Caki2 (cell line): ENCODE measurements around the gene TNRC6A. TPM values are rescaled to one million over a fixed set of nuclear protein-coding genes. Genes with fewer than 3 reads are reported as not detected.
"Not testable (repeated sequence)": the region's sequence is repeated elsewhere in the genome, so short reads cannot be mapped to it uniquely, and the experiment has no call there.

Experiments
- DNase-seq: peaks from one replicate; pipeline ENCODE4 v3.0.0-alpha.2; 2015; ENCODE audit warnings: low read depth
- in situ Hi-C: cut with HindIII; loops from 2 replicates; pipeline ENCODE4 v1.10.0; 2016; ENCODE audit warnings: low sequenced_read_pairs, low pct_unique_long_range_greater_than_20kb, mixed read lengths
- total RNA-seq: library from RNA; depleted of rRNA; stranded (reverse); fragments of >200 nt; shearing (Covaris generic); gene quantifications from 2 replicates; pipeline ENCODE4 v1.2.3, GENCODE V29; 2014; ENCODE audit warnings: low replicate concordance

TNRC6A gene
- total RNA-seq, 1 experiment from 2014 or later: 6.2 TPM

DNA sequence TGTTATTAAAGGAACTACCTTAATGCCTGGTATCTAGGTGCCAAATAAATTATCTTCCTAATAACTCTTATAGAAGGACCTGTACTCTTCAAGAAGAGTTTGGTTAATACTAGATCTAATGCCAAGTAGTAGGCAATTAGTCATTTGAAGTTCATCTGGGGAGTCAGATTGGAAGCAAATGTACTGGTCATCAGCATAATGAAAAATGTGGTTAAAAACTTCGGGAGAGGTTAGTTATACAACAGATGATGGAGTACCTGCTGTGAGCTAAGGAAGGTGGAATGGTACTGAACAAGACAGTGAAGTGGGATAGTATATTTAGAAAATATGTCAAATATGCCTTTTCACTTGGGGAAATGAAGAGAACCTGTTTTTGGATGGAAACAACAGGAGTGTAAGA is 49.2 kb downstream of the TNRC6A start:
- in situ Hi-C loops: no loop called here
- DNase-seq: no peak

DNA sequence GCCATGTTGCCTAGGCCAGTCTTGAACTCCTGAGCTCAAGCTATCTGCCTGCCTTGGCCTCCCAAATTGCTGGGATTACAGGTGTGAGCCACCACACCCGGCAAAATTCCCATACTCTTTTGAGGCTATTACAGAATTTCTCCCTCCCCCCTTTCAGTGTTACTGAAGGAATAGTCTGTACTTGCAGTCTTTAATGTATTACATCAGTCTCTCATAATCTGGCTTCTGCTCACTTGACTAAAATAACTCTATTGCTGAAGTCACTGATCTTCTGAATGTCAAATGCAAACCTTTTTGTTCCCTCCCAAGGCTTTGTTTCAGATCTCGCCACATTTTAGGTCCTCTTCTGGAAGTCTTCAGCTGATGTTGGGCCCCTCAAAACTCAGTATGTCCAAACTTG is 51.8 kb downstream of the TNRC6A start:
- DNase-seq: no peak
- in situ Hi-C loops: no loop called here

DNA sequence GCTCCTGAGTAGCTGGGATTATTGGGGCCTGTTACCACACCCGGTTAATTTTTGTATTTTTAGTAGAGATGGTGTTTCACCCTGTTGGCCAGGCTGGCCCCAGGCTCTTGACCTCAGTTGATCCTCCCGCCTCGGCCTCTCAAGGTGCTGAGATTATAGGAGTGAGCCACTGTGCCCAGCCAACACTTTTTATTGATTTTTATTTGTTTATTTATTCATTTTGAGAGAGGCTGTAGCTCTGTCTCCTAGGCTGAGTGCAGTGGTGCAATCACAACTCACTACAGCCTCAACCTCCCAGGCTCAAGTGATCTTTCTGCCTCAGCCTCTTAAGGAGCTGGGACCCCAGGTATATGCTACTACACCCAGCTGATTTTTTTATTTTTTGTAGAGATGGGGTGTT is 54.7 kb downstream of the TNRC6A start:
- in situ Hi-C loops: no loop called here
- DNase-seq: no peak

DNA sequence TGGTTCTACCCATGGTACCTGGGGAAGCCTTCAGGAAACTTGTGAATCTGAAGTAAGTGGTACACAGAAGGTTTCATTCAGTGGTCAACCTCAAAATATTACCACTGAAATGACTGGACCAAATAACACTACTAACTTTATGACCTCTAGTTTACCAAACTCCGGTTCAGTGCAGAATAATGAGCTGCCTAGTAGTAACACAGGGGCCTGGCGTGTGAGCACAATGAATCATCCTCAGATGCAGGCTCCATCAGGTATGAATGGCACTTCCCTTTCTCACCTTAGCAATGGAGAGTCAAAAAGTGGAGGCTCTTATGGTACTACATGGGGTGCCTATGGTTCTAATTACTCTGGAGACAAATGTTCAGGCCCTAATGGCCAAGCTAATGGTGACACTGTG is 60.4 kb downstream of the TNRC6A start:
- DNase-seq: no peak
- in situ Hi-C loops: no loop called here

DNA sequence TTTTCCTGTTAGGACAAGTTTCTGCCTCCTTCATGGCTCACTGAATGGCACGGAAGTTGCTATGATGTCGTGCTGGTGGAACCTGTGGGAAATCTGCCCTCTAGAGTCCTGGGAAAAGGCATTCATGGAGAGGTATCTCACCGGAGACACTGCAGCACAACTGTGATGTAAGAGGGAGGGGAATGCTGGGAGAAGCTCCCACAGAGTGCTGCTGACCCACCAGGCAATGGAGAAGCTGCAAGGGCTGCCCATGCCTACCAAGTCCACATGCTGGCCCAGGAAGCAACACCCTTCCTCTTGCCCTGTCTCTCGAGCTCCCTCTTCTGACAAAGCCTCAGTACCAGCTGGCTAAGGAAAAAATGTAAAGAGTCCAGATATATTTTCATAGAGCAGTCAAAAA is 71.1 kb downstream of the TNRC6A start:
- peak; percentile 76 for DNase-seq
- in situ Hi-C loops: loop anchor here (10.0 kb wide), 1 partner anchor 236 kb away; no protein-coding TSS in a partner anchor

DNA sequence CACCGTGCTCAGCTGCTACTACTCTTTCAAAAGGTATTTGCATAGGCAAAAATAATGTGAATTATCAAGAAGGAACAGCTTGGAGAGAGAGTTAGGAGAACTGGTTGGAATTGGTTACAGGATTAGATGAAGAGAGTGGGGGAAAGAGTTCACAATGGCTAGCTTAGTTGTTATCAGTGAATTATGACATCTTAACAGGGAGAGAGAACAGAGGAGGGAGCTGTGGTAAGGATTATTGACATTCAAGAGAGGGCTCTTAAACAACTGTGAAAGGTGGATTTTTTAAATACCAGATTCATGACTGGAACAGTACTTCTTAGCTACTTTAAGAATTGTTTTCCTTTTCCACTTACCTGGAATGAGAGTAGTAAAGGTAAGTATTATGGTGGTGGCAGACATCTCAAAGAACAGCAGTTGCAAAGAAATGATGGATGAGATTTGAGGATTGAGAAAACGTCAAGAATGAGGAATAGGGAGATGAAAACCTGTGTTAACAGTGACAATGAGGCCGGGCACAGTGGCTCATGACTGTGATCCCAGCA is 72.4 kb downstream of the TNRC6A start:
- in situ Hi-C loops: loop anchor here (10.0 kb wide), 1 partner anchor 237 kb away; no protein-coding TSS in a partner anchor
- no peak for DNase-seq

DNA sequence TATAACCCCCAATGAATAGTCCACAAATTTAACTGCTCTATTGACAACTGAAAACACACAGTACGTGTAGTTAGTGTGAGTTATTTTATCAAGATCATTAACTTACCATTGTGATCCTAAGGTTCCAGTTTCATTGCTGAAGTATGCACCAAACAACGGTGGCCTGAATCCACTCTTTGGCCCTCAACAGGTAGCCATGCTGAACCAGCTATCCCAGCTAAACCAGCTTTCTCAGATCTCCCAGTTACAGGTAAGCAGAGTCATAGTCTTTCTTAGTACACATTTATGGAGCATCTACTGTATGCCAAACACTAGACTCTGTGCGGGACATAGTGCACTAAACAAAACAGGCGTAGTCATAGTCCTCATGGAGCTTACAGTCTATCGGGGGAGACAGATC is 76.0 kb downstream of the TNRC6A start:
- no peak for DNase-seq
- in situ Hi-C loops: loop anchor here (10.0 kb wide), 1 partner anchor 241 kb away; no protein-coding TSS in a partner anchor

DNA sequence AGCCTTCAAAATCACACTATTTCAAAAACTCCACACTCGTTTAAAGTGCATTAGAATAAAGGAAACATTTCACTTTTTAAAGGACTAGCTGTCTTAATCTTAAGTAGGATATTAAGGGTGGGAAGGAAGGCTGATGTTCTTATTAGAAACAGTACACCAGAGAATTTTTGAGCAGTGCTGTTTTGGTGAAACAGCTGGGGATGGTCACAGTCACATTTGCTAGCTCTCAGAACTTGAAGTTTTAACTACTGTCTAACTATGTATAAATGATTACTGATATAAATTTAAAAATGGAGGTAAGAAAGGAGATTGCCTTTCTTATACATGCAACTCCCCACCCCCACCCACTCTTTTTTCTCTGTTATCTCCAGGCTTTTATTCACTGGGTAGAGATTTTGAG is 77.8 kb downstream of the TNRC6A start:
- in situ Hi-C loops: loop anchor here (10.0 kb wide), 1 partner anchor 242 kb away; no protein-coding TSS in a partner anchor
- no peak for DNase-seq

DNA sequence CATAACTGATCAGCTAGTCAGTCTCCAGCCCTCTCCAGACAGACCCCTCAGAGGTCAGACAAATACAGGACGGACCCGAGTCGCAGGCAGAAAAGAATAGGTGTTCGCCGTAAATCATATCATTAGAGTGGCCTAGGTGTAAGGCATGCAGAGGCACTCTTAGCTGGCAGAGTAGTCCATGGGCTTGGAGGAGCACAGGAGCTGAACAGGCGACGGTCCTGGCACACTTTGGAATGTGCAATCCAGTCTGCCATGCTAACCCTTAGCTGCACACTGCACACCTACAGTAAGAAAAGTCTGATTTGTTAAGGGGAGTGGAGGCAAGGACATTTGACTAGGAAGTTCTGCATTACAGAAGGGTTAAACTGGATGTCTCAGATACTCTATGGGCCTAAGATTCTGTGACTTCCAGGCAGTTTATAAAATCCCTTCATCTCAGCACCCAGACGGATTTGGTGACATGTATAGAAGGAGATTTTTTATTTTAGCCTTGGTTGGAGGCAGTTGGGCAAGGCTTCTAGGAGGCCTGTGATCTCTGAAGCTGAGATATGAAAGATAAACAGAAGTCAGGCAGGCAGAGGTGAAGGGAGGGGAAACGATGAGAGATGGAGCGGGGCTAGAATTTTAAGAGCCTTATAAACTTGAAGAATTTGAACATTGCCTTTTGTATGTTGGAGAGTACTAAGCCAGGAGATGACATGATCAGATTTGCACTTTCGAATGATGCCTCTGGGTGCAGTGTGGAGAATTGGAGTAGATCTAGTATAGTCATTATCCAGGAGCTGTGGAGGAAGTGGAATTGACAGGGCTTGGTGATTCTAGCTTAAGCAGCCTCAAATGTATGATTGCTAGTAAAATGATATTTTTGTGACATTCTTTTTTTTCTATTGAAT is 81.7 kb downstream of the TNRC6A start:
- peak; percentile 12 for DNase-seq
- in situ Hi-C loops: no loop called here

DNA sequence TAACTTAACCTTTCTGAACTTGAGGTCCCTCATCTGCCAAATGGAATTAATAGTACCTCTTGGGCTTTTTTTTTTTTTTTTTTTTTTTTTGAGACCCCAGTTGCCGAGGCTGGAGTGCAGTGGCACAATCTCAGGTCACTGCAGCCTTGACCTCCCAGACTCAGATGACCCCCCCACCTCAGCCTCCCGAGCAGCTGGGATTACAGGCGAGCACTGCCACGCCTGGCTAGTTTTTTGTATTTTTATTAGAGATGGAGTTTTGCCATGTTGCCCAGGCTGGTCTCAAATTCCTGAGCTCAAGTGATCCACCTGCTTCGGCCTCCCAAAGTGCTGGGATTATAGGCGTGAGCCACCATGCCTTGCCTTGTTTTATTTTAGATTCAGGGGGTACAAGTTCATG is 83.4 kb downstream of the TNRC6A start:
- in situ Hi-C loops, DNase-seq: not testable (repeated sequence)

DNA sequence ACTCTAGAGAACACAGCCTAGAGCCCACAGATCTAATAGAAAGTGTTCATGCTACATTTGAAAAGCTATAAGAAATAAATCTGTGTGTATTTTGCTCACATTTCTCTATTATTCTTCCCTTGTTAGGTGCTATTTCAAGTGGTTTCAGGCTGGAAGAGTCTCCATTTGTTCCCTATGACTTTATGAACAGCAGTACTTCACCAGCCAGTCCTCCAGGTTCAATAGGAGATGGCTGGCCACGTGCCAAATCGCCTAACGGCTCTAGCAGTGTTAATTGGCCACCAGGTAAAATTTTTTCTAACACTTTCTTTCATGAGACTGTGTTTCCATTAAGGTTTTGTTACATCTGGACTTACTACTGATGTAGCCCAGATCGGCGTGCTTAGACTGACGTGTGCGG is 85.6 kb downstream of the TNRC6A start:
- DNase-seq: no peak
- in situ Hi-C loops: no loop called here

DNA sequence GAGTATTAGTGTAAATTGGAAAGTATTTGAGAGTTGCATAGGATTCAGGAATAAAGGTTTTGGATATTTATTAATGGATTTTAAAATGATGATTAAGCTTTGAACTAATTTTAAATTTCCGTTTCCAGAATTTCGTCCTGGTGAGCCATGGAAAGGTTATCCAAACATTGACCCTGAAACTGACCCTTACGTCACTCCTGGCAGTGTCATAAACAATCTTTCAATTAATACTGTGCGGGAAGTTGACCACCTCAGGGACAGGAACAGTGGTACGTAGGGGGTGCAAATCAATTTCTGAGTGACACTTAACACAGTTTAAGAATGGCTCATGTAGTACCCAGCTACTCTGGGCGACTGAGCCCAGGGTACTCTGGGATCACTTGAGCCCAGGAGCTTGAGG is 87.2 kb downstream of the TNRC6A start:
- DNase-seq: no peak
- in situ Hi-C loops: no loop called here

DNA sequence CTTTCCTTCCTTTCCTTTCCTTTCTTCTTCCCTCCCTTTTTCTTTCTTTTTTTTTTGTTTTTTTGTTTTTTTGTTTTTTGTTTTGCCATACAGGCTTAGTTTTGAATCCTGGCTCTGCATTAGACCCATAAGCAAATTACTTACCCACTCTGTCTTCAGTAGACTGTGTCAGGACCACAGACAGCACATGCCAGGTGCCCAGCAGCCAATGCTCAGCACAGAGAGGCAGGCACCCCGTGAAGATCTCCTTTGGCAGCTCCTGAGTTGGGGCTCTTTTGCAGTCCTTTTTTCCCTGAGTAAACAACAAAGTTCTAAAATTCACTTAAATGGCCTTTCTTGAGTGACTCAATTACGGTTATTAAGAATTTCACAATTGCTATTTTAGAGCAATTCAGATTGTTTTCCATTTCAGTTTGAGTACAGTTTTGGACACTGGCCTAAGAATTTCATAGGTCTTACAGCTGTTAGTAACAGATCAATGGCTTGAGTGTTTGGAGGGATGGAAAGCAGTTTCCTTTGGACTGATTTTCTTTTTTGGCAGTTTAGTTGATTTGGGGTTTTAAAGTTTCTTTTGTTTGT is 90.1 kb downstream of the TNRC6A start:
- in situ Hi-C loops: no loop called here
- no peak for DNase-seq

DNA sequence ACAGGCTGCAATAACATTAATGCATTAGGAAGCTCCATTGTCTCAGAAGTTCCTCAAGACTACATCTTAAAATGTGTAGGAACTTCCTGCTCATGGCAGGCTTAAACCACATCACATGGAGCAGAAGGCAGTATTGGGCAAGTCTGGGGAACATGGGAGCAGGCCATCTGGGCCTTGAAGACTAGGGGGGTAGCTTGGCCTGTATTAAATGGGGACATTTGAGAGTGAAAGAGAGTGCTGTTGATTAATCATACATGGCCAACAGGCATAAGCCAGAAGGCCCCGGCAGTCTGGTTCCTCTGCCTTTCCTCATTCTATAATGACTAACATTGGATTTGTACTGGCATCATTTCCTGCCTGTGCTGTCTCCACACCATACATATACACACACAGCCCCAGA is 91.1 kb downstream of the TNRC6A start:
- in situ Hi-C loops: no loop called here
- DNase-seq: no peak

DNA sequence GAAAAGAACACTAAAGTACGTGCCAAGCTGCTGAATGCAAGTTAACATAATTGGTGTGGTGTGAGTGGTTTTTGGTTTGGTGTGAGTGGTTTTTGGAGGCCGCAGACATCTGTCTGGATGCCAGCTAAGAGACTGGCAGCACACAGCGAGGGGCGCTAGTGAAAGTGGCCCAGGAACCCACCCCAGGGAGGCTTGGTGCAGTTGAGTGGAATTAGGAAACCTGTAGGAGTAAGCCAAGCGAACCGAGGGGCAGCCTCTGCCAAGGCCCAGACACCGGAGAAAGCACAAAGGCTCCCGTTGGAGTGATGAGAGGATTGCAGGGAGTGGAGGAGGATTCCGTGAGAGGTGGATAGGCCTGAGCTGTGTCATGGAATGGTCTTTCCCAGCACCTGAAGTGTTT is 91.7 kb downstream of the TNRC6A start:
- no peak for DNase-seq
- in situ Hi-C loops: no loop called here

DNA sequence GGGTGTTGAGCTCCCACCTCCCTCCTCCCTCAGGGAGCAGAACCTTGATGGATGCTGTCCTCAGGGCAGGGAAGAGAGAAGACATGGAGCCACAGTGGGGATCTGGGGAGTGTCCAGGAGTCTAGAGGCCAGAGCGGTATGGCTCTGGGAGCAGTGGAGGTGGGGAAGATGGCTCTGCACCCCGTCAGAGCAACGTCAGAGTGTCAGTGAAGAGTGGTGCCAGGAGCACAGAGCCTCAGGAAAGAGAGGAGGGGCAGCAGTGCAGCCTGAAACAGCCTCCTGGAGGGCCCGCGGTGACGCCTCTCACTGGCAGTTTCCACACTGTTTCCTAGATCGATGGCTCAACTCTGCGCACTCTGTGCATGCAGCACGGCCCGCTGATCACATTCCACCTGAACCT is 93.1 kb downstream of the TNRC6A start:
- in situ Hi-C loops: no loop called here
- DNase-seq: no peak

DNA sequence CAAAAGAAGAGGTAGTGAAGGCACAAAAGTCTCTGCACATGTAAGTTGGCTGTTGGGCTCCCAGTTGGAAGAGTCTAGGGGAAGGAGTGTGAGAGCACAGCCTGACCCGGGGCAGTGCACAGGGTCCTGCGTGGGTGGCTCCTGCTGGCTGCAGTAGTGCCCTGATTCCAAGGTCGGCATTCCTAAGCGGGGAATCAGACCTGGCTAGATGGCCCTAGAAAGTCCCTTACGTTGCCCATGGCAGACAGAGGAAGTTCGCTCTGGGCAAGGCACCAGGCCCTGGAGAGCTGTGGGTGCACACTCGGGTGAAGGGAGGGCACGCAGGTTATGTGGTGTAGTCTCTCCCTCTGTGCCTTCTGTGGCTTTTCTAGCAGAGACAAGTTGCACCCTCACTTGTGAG is 93.5 kb downstream of the TNRC6A start:
- no peak for DNase-seq
- in situ Hi-C loops: no loop called here

DNA sequence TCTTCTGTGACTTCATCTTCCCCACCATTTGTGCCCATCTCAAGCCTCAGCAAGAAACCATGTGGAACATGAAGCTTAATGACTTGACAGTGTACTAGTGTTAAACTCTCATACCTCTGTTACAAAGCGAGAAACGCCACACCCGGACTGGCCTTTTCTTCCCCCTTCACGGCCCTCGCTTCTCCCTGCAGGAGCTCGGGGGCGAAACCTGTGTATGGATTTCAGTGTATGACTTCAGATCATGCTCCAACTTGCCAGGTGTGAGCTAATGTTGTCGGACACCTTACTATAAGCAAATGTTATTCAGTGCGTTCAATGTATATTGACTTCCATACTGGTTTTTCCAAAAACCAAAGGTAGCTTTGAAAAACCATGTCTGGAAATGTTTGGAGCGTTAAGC is 96.2 kb downstream of the TNRC6A start:
- no peak for DNase-seq
- in situ Hi-C loops: no loop called here

DNA sequence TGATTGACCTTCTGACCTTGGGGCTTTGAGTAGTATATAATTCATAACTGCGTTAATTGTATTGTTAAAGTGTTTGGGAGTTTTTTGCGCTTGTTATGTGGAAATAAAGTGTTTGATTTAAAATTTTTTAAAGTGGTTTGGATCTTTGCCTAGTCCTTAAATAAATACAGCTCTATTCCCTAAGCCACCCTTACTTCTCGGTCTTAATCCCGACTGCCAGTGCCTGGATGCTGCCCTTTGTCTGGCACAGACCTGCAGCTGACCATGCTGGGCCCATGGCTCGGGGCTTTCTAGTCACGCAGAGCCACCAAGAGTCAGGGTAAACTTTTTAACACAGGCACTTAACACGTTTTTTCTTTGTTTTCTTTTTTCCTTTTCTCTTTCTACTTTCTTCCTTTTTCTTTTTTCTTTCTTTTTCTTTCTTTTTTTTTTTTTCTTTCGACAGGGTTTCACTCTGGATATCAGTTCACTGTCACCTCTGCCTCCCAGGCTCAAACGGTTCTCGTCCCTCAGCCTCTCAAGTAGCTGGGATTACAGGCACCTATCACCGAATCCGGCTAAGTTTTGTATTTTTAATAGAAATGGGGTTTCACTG is 96.7 kb downstream of the TNRC6A start:
- in situ Hi-C loops: no loop called here
- no peak for DNase-seq
